Testis (tissue), 2 donors: Measurements from ENCODE around the gene KRTDAP.
"Not testable (repeated sequence)": the region's sequence is repeated elsewhere in the genome, so short reads cannot be mapped to it uniquely, and the experiment has no call there.

Experiments
- POLR2A ChIP-seq: fragments of 450-650 bp; IDR thresholded peaks from one replicate; pipeline ENCODE4 v1.6.1; 2017; ENCODE audit warnings: antibody characterized with exemption, mild to moderate bottlenecking, moderate library complexity
- TF ChIP-seq, protein P1 (sequence below), 3 experiments: fragments of 450-650 bp in 2 of 3; fragments of 200-600 bp in 1 of 3; sonication (generic) in 1 of 3; IDR thresholded peaks; one replicate each; pipeline ENCODE4 v1.5.1; 2016 to 2019; ENCODE audit warnings: antibody characterized with exemption in 3 of 3, mild to moderate bottlenecking in 2 of 3, moderate library complexity in 1 of 3

DNA sequence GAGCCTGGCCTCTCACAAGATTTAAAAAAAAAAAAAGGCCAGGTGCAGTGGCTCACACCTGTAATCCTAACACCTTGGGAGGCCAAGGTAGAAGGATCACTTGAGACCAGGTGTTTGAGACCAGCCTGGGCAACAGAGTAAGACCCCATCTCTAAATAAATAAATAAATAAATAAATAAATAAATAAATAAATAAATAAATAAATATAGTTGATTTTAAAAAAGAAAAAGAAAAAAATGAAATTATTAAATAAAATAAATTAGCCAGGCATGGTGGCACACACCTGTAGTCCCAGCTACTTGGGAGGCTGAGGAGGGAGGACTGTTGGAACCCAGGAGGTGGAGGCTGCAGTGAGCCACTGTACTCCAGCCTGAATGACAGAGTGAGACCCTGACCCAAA lies 28.5 kb downstream of the KRTDAP start:
- TF ChIP-seq, protein P1, sequence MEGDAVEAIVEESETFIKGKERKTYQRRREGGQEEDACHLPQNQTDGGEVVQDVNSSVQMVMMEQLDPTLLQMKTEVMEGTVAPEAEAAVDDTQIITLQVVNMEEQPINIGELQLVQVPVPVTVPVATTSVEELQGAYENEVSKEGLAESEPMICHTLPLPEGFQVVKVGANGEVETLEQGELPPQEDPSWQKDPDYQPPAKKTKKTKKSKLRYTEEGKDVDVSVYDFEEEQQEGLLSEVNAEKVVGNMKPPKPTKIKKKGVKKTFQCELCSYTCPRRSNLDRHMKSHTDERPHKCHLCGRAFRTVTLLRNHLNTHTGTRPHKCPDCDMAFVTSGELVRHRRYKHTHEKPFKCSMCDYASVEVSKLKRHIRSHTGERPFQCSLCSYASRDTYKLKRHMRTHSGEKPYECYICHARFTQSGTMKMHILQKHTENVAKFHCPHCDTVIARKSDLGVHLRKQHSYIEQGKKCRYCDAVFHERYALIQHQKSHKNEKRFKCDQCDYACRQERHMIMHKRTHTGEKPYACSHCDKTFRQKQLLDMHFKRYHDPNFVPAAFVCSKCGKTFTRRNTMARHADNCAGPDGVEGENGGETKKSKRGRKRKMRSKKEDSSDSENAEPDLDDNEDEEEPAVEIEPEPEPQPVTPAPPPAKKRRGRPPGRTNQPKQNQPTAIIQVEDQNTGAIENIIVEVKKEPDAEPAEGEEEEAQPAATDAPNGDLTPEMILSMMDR (IDR thresholded peaks at IDR 0.05) = not testable (repeated sequence)
- TF ChIP-seq POLR2A = not testable (repeated sequence)
